HEK293 (cell line): ENCODE results near the gene TRAM2.

ENCODE experiments used
- CTCF ChIA-PET: fragments of 350-600 bp; formaldehyde crosslinking; extraction: SDS; loops from one replicate; lab custom pipeline; 2021; ENCODE audit warnings: antibody characterized with exemption; lab: Yijun Ruan, JAX
- POLR2A ChIA-PET: fragments of 300-600 bp; formaldehyde crosslinking; extraction: SDS; loops from one replicate; lab custom pipeline; 2020; ENCODE audit warnings: antibody characterized with exemption, inconsistent platforms; lab: Yijun Ruan, JAX
- H3K27ac ChIP-seq: fragments of 200-500 bp; sonication (Bioruptor generic); 2 replicates; pipeline ENCODE4 v1.5.1; 2014; ENCODE audit warnings: low read depth, low read length, control low read depth, inconsistent platforms; ENCODE audit errors: extremely low read depth
- H3K36me3 ChIP-seq, 2 experiments: fragments of 200-500 bp in 1 of 2; sonication (Bioruptor generic) in 1 of 2; 1 replicate in 1 of 2; 2 replicates in 1 of 2; pipeline ENCODE4 v1.5.1; 2014 to 2017; ENCODE audit warnings: inconsistent platforms in 2 of 2, low read length in 2 of 2; ENCODE audit not compliant: control insufficient read depth in 2 of 2, insufficient read depth in 1 of 2
- H3K4me1 ChIP-seq: fragments of 200-500 bp; sonication (Bioruptor generic); 2 replicates; pipeline ENCODE4 v1.5.1; 2014; ENCODE audit warnings: mild to moderate bottlenecking, low read length, inconsistent platforms; ENCODE audit not compliant: control insufficient read depth, insufficient read depth
- H3K4me3 ChIP-seq: 2 replicates; pipeline ENCODE4 v1.5.1; 2011; ENCODE audit warnings: low read depth, mild to moderate bottlenecking, control low read depth, low read length, moderate library complexity
- H3K9me3 ChIP-seq: fragments of 200-500 bp; sonication (Bioruptor generic); 2 replicates; pipeline ENCODE4 v1.5.1; 2014; ENCODE audit warnings: low read depth, low read length, inconsistent platforms; ENCODE audit not compliant: control insufficient read depth, insufficient read depth
- GLIS2 ChIP-seq: fragments of 450-650 bp; formaldehyde crosslinking; IDR thresholded peaks from 2 replicates; pipeline ENCODE4 v1.5.1; 2016; ENCODE audit warnings: missing biosample characterization, missing genetic modification characterization
- KLF10 ChIP-seq: fragments of 450-650 bp; IDR thresholded peaks from 2 replicates; pipeline ENCODE4 v1.5.1; 2018; ENCODE audit warnings: missing biosample characterization, mild to moderate bottlenecking, missing genetic modification characterization
- MYNN ChIP-seq: fragments of 450-650 bp; formaldehyde crosslinking; IDR thresholded peaks from 2 replicates; pipeline ENCODE4 v1.5.1; 2016; ENCODE audit warnings: missing biosample characterization, missing genetic modification characterization, borderline replicate concordance
- OVOL3 ChIP-seq: fragments of 450-650 bp; formaldehyde crosslinking; IDR thresholded peaks from 2 replicates; pipeline ENCODE4 v1.5.1; 2016; ENCODE audit warnings: missing biosample characterization, missing genetic modification characterization
- PATZ1 ChIP-seq: fragments of 450-650 bp; formaldehyde crosslinking; IDR thresholded peaks from 2 replicates; pipeline ENCODE4 v1.5.1; 2016; ENCODE audit warnings: missing biosample characterization, missing genetic modification characterization
- REPIN1 ChIP-seq: fragments of 450-650 bp; formaldehyde crosslinking; IDR thresholded peaks from 2 replicates; pipeline ENCODE4 v1.5.1; 2017; ENCODE audit warnings: missing biosample characterization, missing genetic modification characterization, low read depth
- TCF7L2 ChIP-seq: IDR thresholded peaks from 2 replicates; pipeline ENCODE4 v1.6.1; 2011; ENCODE audit warnings: low read depth, mild to moderate bottlenecking, inconsistent platforms, low read length, moderate library complexity, borderline replicate concordance
- ZFP41 ChIP-seq: fragments of 450-650 bp; formaldehyde crosslinking; IDR thresholded peaks from 2 replicates; pipeline ENCODE4 v1.5.1; 2016; ENCODE audit warnings: missing biosample characterization, missing genetic modification characterization, borderline replicate concordance
- ZNF146 ChIP-seq: fragments of 450-650 bp; formaldehyde crosslinking; IDR thresholded peaks from 2 replicates; pipeline ENCODE4 v1.5.1; 2016; ENCODE audit warnings: missing biosample characterization, missing genetic modification characterization
- ZNF239 ChIP-seq: fragments of 450-650 bp; formaldehyde crosslinking; IDR thresholded peaks from 2 replicates; pipeline ENCODE4 v1.5.1; 2016; ENCODE audit warnings: missing biosample characterization, missing genetic modification characterization
- ZNF302 ChIP-seq: fragments of 450-650 bp; formaldehyde crosslinking; IDR thresholded peaks from 2 replicates; pipeline ENCODE4 v1.5.1; 2016; ENCODE audit warnings: missing biosample characterization, missing genetic modification characterization, low read depth
- ZNF404 ChIP-seq: fragments of 450-650 bp; formaldehyde crosslinking; IDR thresholded peaks from 2 replicates; pipeline ENCODE4 v1.5.1; 2017; ENCODE audit warnings: missing biosample characterization, missing genetic modification characterization
- ZNF48 ChIP-seq: fragments of 450-650 bp; formaldehyde crosslinking; IDR thresholded peaks from 2 replicates; pipeline ENCODE4 v1.5.1; 2016; ENCODE audit warnings: missing biosample characterization, missing genetic modification characterization
- ZNF510 ChIP-seq: fragments of 450-650 bp; formaldehyde crosslinking; IDR thresholded peaks from 2 replicates; pipeline ENCODE4 v1.5.1; 2018; ENCODE audit warnings: mild to moderate bottlenecking, missing genetic modification characterization, missing biosample characterization; ENCODE audit not compliant: insufficient replicate concordance
- ZNF571 ChIP-seq: fragments of 450-650 bp; formaldehyde crosslinking; IDR thresholded peaks from 2 replicates; pipeline ENCODE4 v1.5.0; 2017; ENCODE audit warnings: missing biosample characterization, missing genetic modification characterization
- ZNF600 ChIP-seq: fragments of 450-650 bp; formaldehyde crosslinking; IDR thresholded peaks from 2 replicates; pipeline ENCODE4 v1.5.1; 2016; ENCODE audit warnings: missing biosample characterization, missing genetic modification characterization
- ZNF654 ChIP-seq: fragments of 450-650 bp; formaldehyde crosslinking; IDR thresholded peaks from 2 replicates; pipeline ENCODE4 v1.5.1; 2016; ENCODE audit warnings: low read depth, missing biosample characterization, missing genetic modification characterization
- TF ChIP-seq, protein P1 (sequence below): fragments of 450-650 bp; formaldehyde crosslinking; IDR thresholded peaks from 2 replicates; pipeline ENCODE4 v1.5.1; 2016; ENCODE audit warnings: missing biosample characterization, missing genetic modification characterization
- TF ChIP-seq, protein P2 (sequence below): fragments of 450-650 bp; formaldehyde crosslinking; IDR thresholded peaks from 2 replicates; pipeline ENCODE4 v1.5.1; 2017; ENCODE audit warnings: missing biosample characterization, mild to moderate bottlenecking, missing genetic modification characterization, moderate library complexity
- TF ChIP-seq, protein P3 (sequence below): fragments of 450-650 bp; formaldehyde crosslinking; IDR thresholded peaks from 2 replicates; pipeline ENCODE4 v1.5.1; 2016; ENCODE audit warnings: missing biosample characterization, missing genetic modification characterization, low read depth

TRAM2 gene

GRCh38 chr6:52506476-52506875 lies 70.4 kb downstream of the TRAM2 start:
- TF ChIP-seq ZNF239 (no peak), ZNF600 (tag by site-specific recombination) (peak; percentile 55; the same call in 1 of the 2 replicates)
- TF ChIP-seq, all 188 proteins: peak for 1
- no peak overlapping the region for H3K27ac ChIP-seq
- no peaks in the 10 kb centered on the region for H3K9me3 ChIP-seq
- H3K36me3 ChIP-seq, result peaks cover 0 to 46% of the 10 kb centered on the region in 2 experiments; a peak in 1 of 3 replicates
- ChIA-PET CTCF (interaction anchor here (0.6 to 2.4 kb wide), 9 partner anchors 15 to 146 kb away, joined by 3 to 17 read pairs (median 4); no protein-coding TSS in a partner anchor), POLR2A (no interaction called here)
- H3K4me3 ChIP-seq, result no peak overlapping the region
- H3K4me1 ChIP-seq, result peaks cover 8% of the 10 kb centered on the region

GRCh38 chr6:52505726-52506409 lies 71.0 kb downstream of the TRAM2 start:
- POLR2A ChIA-PET, result no interaction called here
- H3K4me1 ChIP-seq, result peaks cover 8% of the 10 kb centered on the region
- H3K27ac ChIP-seq, result no peak overlapping the region
- H3K9me3 ChIP-seq, result no peaks in the 10 kb centered on the region
- CTCF ChIA-PET, result interaction anchor here (0.7 to 2.4 kb wide), 6 partner anchors 34 to 98 kb away, joined by 4 to 17 read pairs (median 7); no protein-coding TSS in a partner anchor
- peaks cover 0 to 46% of the 10 kb centered on the region in 2 experiments; a peak in 1 of 3 replicates for H3K36me3 ChIP-seq
- TF ChIP-seq REPIN1 (tag by site-specific recombination), result no peak
- 0 out of 2 replicates have a peak, but pooled peaks have one; percentile 8 for TF ChIP-seq ZNF654 (tag by site-specific recombination)
- TF ChIP-seq ZNF510, result no peak
- TF ChIP-seq OVOL3 (tag by site-specific recombination), result no peak
- no peak for TF ChIP-seq ZNF571
- TF ChIP-seq, protein P1, sequence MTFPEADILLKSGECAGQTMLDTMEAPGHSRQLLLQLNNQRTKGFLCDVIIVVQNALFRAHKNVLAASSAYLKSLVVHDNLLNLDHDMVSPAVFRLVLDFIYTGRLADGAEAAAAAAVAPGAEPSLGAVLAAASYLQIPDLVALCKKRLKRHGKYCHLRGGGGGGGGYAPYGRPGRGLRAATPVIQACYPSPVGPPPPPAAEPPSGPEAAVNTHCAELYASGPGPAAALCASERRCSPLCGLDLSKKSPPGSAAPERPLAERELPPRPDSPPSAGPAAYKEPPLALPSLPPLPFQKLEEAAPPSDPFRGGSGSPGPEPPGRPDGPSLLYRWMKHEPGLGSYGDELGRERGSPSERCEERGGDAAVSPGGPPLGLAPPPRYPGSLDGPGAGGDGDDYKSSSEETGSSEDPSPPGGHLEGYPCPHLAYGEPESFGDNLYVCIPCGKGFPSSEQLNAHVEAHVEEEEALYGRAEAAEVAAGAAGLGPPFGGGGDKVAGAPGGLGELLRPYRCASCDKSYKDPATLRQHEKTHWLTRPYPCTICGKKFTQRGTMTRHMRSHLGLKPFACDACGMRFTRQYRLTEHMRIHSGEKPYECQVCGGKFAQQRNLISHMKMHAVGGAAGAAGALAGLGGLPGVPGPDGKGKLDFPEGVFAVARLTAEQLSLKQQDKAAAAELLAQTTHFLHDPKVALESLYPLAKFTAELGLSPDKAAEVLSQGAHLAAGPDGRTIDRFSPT (tag by site-specific recombination), result no peak
- TF ChIP-seq ZNF600 (tag by site-specific recombination), result no peak
- TF ChIP-seq, protein P2, sequence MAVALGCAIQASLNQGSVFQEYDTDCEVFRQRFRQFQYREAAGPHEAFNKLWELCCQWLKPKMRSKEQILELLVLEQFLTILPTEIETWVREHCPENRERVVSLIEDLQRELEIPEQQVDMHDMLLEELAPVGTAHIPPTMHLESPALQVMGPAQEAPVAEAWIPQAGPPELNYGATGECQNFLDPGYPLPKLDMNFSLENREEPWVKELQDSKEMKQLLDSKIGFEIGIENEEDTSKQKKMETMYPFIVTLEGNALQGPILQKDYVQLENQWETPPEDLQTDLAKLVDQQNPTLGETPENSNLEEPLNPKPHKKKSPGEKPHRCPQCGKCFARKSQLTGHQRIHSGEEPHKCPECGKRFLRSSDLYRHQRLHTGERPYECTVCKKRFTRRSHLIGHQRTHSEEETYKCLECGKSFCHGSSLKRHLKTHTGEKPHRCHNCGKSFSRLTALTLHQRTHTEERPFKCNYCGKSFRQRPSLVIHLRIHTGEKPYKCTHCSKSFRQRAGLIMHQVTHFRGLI (tag by site-specific recombination), result peak; percentile 19; the same call in 1 of the 2 replicates
- no peak for TF ChIP-seq ZFP41 (tag by site-specific recombination)
- TF ChIP-seq ZNF302, result no peak
- no peak for TF ChIP-seq ZNF48
- TF ChIP-seq, protein P3, sequence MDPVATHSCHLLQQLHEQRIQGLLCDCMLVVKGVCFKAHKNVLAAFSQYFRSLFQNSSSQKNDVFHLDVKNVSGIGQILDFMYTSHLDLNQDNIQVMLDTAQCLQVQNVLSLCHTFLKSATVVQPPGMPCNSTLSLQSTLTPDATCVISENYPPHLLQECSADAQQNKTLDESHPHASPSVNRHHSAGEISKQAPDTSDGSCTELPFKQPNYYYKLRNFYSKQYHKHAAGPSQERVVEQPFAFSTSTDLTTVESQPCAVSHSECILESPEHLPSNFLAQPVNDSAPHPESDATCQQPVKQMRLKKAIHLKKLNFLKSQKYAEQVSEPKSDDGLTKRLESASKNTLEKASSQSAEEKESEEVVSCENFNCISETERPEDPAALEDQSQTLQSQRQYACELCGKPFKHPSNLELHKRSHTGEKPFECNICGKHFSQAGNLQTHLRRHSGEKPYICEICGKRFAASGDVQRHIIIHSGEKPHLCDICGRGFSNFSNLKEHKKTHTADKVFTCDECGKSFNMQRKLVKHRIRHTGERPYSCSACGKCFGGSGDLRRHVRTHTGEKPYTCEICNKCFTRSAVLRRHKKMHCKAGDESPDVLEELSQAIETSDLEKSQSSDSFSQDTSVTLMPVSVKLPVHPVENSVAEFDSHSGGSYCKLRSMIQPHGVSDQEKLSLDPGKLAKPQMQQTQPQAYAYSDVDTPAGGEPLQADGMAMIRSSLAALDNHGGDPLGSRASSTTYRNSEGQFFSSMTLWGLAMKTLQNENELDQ (tag by site-specific recombination), result no peak
- no peak overlapping the region for H3K4me3 ChIP-seq

DNA sequence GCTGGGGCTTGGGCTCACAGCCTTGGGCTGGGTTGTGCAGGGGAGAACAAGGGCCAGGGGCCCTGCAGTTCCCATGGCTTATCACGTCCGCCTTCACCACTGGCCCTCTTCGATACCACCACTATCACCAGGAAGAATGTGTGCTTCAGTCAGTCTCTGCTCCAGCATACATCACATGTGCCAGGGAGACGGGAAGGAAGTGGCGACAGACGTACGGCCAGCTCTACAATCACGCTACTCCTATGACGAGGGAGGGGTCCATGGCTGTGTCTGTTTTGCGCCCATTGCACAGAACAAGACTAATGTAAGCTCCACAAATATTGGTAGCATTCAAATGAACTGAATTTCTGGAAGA lies 72.1 kb downstream of the TRAM2 start:
- H3K4me1 ChIP-seq, result peaks cover 8% of the 10 kb centered on the region
- no peaks in the 10 kb centered on the region for H3K9me3 ChIP-seq
- H3K27ac ChIP-seq, result peak overlapping the region; percentile 65
- H3K4me3 ChIP-seq, result no peak overlapping the region
- POLR2A ChIA-PET, result interaction anchor here (0.6 to 1.9 kb wide), 18 partner anchors 10 to 490 kb away, joined by 3 to 17 read pairs (median 4); partner anchors contain the start of genes EFHC1, GSTA4, MCM3 and TRAM2
- H3K36me3 ChIP-seq, result peaks cover 0 to 46% of the 10 kb centered on the region in 2 experiments; a peak in 1 of 3 replicates
- CTCF ChIA-PET, result interaction anchor here (0.6 to 2.7 kb wide), 11 partner anchors 10 to 167 kb away, joined by 3 to 15 read pairs (median 3); no protein-coding TSS in a partner anchor
- TF ChIP-seq ZNF404 (tag by site-specific recombination) (no peak), PATZ1 (tag by site-specific recombination) (no peak), TCF7L2 (no peak), GLIS2 (tag by site-specific recombination) (no peak), MYNN (tag by site-specific recombination) (no peak), KLF10 (tag by site-specific recombination) (no peak), ZNF146 (tag by site-specific recombination) (no peak), OVOL3 (tag by site-specific recombination) (no peak)
